Inflammatory macrophage treated with lipopolysaccharide for 4 hours (primary cell): ENCODE measurements around the gene SDK1.

Source experiments
- DNase-seq: peaks from one replicate; pipeline ENCODE4 v3.0.0-alpha.2; 2020

SDK1 gene

DNA sequence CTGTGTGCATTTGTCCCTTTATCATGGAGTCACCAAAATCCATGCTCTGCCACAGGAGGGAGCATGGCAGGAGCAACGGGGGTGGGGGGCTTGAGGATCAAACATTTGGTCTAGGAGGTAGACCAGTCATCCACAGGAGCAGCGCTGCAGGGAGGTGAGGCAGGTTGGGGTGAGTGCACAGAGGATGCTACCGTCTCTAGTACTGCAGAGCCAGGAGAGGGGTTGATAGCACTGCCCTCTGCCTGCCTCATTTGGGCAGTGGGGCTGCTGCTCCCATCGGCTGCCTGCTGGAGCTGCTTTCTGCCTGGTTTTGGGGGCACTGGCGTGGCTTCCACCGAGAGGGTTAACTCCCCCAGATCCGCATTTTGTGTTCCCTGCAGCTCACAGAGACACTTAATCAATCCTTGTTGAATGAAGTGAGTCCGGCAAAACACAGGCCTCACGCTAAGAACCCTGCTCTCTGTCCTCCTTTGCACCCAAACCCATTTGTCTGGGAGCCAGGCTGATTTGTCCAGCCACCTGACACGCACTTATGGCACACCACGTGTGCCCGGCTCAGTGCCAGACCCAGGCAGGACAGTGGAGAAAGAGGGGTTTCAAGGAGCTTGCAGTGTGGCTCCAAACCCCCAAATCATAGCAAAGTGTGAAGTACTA lies 854.0 kb downstream of the SDK1 start:
- DNase-seq, result no peak

DNA sequence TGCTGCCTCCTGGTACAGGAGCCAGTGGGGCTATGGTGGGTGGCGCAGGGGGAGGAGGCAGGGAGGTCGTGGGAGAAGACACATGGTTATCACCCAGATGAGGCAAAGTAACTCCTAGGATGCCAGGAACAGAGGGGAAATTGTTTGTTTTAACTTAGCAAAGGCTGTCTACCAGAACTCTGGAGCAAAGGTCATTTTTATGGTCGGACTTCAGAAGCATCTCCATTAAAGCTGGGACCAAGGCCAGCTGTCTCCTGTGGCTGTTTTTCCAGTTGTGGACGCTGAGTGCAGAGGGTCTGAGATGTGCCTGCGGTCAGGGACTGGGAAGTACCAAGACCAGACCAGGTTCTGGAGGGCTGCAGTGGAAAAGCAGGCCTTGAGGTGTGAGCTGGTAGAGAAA lies 855.1 kb downstream of the SDK1 start:
- no peak for DNase-seq

DNA sequence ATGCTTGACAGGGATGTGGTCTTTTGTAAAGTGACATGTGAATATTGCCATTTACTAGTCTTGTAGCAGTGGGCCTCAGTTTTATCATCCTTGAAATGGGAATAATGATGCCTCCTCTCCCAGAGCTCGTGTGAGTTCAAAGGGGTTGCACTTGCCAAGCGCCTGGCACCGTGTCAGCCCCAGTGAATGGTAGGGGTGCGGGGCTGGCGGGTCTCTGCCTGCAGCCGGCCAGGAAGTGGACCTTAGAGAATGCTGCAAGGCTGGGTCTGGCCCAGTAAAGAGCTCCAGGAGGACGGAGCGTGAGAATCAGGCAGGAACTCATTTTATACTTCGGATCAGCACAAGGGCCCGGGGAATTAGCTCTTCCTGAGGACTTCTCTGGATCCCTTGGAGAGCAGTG lies 856.6 kb downstream of the SDK1 start:
- DNase-seq, result no peak

DNA sequence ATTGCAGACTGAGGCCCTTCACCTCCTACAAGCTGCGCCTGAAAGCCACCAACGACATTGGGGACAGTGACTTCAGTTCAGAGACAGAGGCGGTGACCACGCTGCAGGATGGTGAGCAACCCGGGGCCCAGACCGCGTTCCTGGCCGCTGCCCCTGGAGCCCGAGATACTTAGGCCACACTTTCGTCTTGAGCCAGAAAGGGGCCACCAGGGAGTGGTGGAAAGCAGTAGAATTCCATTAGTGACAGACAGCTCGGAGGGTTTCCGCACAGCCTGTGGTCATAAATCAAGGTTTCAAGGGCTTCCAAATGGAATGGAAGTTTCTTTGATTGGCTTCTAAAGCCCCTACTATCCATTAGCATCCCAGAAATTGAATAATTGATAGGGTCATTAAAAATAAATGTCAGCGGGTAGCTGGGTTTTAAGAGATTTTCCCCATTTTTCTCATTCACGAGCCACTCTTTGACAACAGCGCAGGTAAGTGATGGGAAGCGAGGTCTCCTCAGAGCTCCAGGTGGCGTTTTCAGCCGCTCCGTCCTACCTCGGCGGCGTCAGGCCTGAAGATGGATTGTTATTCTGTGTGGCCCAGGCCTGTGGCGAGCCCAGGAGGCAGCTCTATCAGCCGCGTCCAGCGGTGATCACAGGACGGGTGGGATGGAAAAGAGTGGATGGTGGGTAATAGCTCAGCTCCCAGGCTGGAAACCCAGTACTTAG lies 857.5 kb downstream of the SDK1 start:
- no peak for DNase-seq

DNA sequence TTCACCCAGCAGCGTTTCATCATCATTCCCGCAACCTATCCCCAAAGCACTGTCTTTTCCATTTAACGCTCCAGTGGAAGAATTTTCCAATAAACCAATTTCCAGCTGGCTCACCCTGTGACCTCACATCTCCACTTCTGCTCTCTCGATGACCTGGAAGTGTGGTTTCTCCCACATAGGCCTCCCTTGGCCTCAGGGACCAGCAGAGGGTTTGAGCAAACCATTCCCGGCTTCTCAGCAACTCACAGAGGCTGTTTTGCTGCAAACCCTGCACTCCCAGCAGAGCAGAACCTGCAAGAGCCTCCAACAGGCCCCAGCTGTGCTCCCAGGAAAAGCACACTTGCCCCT lies 858.1 kb downstream of the SDK1 start:
- no peak for DNase-seq

DNA sequence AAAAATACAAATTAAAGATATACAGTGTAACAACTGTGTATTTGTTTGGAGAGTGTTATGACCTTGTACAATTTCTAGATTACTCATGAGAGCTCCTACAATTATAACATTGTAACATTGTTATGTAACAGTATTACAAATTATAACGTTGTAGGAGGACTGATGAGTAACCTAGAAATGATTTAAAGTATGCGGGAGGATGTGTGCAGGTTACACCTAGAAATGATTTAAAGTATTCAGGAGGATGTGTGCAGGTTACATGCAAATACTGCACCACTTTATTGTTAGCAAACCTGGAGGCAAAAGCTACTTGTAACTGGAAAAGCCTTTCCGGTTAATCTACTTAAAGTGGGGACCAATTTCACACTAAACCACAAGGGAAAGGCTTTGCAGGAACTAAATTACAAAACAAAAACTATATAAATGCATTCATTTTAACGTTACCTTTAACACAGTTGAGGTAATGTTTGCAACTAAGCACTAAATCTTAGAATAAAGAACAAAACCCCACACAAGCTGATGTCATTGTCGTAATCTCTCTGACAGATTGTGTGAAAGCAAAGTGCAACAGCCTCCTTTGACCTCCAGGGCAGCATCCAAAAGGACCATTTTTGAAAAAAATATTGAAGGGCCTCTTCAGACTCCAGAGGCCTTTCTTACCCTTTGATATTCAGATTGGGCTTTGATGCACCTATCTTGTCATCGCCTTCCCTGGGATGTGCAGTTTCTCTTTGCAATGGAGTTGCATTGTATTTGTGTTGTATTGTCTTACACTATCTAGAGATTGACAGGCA lies 858.9 kb downstream of the SDK1 start:
- no peak for DNase-seq

DNA sequence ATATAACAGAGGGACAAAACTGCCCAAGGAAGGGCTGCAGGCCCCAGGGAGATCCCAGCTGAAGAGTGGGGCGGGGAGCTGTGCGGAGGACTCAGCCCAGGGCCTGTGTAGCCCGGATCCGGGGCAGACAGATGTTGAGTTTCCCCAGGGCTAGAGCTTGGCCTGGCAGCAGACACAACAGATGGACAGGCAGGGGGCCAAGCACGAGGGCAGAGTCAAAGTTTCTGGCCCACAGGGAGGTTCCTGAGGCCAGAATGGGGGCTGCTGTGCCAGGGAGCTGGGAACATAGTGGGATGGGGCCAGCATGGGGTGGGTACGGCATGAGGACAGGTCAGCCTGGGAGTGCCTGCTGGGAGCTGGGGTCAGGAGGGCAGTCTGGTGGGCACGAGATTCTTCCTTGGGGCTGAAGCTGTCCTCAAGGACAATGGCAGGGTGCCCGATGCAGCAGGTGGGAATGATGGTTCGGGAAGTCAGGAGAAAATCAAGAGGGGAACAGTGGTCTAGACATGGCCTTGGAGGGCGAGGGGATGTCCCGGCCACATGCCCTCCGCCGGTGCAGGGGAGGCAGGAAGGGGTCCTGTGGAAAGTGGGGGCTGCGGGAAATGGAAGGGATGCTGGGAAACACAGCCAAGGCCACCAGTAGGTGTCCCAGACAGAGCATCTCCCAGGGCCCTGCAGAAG lies 862.0 kb downstream of the SDK1 start:
- DNase-seq, result no peak

DNA sequence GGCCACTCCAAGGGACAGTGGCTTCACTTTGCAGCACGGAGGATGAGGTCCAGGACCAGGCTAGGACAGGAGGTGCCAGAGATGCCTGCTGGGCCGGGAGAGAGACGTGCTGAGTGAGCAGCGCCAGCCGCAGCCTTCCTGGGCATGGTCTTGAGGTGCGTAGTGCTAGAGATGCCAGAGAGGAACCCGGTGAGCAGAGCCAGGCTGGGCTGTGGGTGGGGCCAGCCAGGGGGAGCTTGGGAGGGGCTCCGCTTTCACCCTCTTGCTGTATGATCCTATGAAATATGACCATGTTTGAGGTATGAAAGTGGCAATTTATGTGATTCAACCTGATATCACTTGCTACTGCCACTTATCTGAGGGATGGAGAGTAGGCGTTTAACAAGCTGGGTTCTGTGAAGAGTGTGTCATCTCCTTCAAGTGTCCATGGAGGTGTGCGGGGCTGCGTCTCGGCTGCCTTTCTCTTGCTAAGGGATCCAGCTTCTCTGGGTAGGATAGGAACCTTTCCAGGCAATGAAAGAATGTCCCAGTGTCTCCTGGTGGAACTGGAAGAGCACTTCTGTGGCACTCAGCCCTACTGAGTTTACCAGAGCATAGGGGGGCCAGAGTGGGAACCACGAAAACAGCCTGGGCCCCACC lies 862.6 kb downstream of the SDK1 start:
- no peak for DNase-seq

DNA sequence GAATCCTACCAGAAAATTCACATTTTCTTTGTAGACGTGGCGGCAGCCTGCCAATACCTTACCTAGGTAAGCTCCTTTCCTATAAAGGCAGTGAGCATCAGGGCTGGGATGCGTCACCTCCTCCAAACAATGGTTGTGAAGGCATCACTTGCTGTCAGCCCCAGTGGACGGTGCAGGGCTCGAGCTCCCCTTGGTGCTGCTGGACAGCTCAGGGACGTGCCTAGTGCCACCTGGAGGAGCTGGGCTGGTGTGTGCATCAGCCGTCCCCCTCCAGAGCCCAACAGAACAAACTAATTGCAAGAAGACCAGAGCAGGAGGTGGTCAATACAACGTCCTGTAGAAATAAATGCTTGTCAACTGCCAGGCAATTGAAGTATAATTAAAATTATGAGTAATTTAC lies 863.5 kb downstream of the SDK1 start:
- DNase-seq, result no peak

DNA sequence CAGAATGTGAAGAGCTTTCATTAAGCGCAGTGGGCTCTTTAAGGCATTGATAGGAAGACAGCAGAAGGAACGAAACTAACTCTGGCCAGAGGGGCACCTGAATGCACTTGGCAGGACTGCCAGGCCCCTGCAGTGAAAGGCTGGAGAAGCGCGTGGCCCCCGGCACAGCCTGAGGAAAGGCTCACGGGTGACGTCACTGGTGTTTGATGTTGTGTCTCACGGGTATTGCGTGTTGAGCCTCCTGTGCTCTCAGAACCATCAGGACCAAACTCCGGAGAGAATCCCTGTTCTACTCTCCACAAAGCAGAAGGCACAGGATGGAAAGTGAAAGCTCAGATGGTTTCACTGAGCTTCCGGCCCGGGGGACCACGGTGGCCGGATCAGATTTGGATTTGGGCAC lies 865.3 kb downstream of the SDK1 start:
- DNase-seq, result no peak

DNA sequence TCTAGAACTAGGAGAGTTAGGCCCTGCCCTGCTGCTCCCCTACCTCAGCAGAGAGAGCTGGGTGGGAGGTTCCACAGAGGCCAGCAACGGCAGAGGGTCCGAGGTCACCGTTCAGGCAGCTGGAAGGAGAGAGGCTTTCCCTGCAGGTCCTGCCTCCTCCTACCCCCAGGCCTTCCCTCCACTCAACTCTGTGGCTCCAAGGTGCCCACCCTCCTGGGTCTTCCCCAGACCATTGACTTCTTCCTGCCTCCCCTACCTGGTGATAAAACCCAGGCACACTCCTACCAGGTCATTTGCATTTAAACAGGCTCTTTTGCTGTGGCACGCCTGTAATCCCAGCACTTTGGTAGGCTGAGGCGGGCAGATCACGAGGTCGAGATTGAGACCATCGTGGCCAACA lies 865.8 kb downstream of the SDK1 start:
- no peak for DNase-seq

DNA sequence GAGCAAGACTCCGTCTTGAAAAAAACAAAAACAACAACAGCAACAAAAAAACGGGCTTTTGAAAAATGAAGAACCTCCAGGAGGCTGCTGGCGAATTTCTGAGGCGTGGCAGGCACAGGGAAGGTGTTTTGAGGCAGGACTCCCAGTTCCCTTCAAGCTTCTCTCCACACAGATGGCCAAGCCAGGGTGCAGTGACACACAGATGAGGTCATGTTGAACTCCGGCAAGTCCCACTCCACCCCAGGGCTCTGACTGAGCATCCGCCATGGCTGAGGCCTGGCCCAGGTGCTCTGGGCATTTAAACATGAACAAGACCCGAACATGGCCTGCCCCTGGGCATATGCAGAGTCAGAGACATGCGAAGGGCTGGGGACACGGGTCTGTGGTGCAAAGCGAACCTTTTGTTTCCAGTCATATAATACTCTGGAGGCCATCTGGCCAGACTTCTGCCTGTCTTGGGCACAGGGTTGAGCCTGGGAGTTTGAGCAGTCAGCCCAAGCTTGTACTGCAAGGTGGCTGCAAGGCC lies 866.4 kb downstream of the SDK1 start:
- no peak for DNase-seq

DNA sequence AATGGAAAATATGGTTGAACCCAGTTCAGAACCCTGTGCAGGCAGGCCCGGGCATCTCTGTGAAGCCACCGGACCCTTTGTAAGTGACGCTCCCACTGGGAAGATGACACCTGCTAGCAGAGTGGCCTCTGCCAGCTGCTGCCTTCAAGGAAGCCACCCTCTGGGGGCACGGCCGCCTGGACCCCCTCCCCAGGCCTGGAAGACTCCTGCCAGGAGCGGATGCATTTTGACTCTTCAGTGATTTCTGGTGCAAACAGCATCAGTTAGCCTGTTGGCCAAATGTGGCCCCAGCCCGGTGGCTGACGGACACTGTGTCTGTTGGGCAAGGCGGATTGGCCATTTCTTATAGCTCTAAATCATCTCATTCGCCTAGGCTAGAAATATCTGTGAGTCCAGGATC lies 867.0 kb downstream of the SDK1 start:
- DNase-seq, result no peak

DNA sequence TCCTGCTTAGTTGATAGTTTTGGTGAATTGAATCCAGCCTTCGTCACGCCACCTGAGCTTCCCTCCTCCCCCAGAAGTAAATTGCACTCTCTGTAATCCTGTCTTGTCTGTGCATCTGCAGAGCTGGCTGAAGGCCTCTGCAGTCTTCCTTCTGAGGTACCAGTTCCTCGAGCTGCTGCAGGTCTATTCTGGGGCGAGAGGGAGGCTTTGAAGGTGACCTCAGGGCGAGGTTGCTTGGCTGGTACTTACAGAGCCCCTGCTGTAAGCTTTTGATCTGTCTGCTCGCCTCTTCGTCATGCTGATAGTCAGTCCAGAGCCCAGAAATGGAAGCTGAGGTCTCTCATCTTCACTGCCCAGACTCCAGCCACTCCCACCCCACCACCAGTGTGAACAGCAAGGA lies 867.5 kb downstream of the SDK1 start:
- DNase-seq, result no peak

DNA sequence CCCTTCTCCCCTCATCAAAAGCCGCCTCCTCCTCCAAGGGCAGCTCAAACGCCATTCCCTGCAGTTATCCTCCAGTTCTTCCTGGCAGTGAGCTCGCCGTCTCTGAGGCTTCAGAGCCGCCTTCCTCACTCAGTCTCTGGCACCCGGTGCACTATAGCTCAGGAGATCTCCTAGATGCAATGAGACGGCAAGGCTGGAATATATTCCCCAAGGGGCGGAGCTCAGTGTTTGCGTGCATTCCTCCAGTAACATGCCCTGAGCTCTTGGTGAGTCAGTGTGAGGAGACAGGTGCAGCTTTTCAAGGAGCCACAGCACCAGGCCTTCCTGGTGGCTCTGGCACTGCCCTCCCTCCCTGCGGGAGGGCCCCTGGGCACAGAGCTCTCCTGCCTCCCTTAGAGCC lies 868.4 kb downstream of the SDK1 start:
- DNase-seq, result no peak

DNA sequence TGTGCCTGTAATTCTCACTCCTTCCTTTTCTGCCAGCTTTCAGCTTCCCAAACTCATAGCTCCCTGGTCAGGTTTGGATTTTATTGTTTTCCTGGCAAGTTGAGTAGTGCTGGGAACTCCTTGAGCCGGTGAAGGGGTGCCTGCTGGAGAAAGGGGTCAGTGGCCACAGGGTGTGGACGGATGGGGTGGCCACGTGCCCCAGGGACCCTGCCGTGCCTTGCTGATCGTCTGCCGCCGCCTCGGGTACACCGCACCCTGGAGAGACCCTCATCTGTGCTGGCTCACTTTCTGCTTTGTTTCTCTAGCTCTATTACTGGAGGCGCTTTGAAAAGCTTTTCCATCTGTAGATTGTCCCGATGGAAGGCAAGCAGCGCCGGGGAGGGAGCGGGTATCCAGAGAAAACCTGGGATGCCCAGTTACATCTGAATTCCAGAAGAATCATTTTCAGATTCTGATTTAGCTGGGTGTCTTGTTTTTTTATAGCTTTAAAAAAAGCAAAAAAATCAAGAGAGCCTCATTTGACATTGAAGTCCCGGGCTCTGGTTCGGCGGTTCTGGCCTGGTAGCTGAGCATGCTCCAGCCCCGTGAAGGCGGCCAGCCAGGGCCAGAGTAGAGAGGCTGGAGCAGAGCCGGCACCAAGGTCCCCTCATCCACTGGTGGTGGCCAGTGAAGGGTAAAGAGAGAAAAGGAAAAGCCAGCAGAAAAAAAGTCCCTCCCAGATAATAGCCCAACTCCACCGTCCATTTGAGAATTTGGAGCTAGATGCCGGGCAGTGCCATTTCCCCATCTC lies 870.1 kb downstream of the SDK1 start:
- no peak for DNase-seq

DNA sequence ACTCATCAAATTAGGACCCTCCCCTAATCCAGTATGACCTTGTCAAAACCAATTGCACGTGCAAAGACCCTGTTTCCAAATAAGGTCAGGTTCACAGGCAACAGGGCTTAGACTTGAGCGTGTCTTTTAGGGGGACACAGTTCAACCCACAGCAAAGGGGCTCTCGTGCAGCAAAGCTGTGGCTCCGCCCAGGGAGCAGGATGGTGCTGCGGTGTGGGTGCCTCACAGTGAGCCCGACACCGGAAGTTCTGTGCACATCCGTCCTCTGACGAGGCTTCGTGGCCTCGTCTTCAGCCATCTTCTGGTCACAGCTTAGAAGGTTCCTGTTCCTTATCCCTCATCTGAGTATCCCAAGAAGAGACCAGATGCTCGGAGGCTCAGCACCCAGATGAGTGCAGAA lies 871.8 kb downstream of the SDK1 start:
- no peak for DNase-seq

DNA sequence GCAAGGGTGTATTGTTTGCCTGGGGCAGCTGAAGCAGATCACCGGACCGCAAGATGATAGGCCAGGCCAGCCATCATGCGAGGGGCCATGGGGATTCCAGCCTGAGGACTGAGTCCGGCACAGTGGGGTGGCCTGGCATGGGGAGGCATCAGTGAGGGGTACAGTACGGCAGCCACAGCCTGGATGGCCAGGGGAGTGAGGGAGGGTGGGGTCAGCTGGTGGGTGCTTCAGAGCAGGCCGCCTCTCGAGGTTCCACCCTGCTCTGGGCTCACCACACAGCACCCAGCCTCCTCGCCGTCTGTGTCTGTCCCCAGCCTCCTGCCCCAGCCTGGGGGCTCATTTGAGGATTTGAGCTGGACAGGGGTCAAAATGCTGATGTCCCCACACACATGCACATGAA lies 872.6 kb downstream of the SDK1 start:
- DNase-seq, result no peak

DNA sequence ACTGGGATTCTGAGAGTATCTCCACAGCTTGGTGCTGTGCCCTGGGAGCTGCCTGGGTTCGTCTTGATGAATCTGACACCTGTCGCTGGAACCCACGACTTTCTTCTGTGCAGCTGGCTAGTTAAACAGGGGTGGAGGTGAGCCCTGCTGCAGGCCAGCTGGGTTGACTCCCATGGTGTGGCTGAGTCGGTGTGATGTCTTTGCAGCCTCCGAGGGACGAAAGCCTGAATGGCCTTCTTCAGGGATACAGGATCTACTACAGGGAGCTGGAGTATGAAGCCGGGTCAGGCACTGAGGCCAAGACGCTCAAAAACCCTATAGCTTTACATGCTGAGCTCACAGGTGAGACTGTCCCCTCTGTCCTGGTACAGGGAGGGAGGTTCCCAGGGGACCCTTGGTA lies 873.0 kb downstream of the SDK1 start:
- DNase-seq, result no peak

DNA sequence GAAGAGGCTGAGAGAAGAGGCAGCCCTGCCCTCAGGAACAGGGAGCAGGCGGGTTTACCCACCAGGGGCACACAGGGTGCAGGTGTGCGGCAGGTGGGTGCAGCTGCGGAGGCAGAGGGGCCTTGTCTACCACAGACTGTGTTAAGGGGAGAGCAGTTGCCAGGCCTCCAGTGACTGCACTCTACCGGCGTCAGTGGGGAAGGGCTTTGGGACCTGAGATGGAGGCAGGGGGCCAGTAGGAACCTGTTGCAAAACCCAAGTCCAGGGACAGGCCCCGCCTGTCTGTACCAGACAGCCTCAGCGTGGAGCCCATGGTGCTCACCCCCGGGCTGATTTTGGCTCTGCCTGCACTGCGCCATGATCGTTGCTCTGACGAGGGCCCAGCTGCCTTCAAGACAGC lies 873.4 kb downstream of the SDK1 start:
- no peak for DNase-seq

DNA sequence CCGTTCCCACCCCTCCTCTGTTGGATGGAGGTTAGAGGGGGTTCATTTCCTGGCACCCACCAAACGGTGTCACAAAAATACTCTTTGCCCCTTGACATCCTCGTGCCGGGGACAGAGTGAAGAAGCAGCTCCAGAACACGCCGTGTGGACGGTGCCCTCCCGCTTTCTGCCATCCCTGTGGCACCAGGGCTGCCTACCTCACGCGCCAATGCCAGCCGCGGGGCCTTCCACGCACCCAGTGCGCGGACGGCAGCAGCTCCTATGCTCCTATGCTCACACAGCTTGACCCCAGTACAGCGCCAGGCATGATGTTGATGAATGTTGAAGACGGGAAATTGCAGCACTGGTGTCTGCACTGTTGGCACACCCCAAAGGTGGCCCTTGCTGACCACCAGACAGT lies 873.8 kb downstream of the SDK1 start:
- no peak for DNase-seq

DNA sequence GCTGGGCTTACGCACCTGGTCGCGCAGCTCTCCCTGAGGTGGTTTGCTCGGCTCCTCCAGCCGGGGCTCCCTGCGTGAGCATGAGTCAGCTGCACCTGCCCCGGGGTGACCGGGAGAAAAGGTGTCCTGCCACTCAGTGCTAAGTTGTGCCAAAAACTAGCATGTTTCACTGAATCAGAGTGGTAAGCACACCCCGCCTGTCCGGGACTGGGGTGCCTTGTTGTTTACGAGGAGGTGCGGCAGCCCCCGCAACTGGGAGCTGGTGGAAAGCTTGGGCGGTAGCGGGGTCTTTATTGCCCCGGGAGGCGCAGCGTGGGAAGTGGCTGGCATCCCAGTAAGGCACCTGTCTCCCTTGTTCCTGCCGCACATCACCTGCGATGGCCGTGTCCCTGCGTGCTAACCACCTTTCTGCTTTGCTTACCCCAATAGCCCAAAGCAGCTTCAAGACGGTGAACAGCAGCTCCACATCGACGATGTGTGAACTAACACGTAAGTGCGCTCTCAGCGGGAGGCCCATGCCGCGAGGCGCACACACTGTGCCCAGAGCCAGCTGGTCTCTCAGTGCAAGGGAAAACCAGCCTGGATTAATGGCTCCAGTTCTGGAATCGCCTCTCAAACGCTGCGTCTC lies 874.4 kb downstream of the SDK1 start:
- DNase-seq, result no peak
